Measurements from ENCODE around the gene CBFA2T2. TPM values are rescaled to one million over a fixed set of nuclear protein-coding genes. Genes with fewer than 3 reads are reported as not detected.
A peak's percentile ranks its signal among the peaks of the same experiment; 100 is the strongest.

Gene CBFA2T2
- total RNA-seq, 1 donor from 2014 or later: 17.5 TPM

DNA sequence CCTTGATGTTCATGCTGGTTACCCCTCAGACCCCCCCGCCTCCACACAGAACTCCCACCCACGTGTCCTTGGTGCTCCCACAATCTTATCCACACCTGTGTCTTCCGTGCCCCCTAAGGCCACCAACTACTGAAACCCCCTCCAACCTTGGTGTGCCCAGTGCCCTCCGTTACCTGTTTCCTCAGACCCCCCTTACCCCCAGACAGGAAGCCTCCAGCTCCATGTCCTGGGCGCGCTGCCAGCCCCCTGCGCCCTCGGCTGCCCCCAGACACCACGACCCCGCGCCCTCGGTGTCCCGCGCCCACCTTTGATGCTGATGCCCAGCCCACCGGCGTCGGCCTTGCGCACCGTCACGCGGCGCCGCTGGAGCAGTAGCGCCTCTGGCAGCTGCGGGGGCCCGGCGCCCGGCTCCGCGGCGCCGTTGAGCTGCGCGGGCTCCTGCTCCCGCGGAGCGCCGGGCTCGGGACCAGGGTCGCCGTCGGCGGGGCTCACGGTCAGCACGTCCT, 46.8 kb upstream of the CBFA2T2 start:
- no peaks in the 10 kb centered on the region for H3K9me3 Mint-ChIP-seq (ENCODE audit: unreplicated experiment)
- H3K27me3 Mint-ChIP-seq (ENCODE audit: unreplicated experiment): peaks cover 8% of the 10 kb centered on the region
- no peaks in the 10 kb centered on the region for H3K36me3 Mint-ChIP-seq (ENCODE audit: low read depth, unreplicated experiment)
- TF ChIP-seq, protein P1, sequence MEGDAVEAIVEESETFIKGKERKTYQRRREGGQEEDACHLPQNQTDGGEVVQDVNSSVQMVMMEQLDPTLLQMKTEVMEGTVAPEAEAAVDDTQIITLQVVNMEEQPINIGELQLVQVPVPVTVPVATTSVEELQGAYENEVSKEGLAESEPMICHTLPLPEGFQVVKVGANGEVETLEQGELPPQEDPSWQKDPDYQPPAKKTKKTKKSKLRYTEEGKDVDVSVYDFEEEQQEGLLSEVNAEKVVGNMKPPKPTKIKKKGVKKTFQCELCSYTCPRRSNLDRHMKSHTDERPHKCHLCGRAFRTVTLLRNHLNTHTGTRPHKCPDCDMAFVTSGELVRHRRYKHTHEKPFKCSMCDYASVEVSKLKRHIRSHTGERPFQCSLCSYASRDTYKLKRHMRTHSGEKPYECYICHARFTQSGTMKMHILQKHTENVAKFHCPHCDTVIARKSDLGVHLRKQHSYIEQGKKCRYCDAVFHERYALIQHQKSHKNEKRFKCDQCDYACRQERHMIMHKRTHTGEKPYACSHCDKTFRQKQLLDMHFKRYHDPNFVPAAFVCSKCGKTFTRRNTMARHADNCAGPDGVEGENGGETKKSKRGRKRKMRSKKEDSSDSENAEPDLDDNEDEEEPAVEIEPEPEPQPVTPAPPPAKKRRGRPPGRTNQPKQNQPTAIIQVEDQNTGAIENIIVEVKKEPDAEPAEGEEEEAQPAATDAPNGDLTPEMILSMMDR (IDR thresholded peaks at IDR 0.05; ENCODE audit: unreplicated experiment): no peak
- peak; percentile 27 for DNase-seq (ENCODE audit: low spot score)
- H3K4me1 Mint-ChIP-seq (ENCODE audit: unreplicated experiment): peaks cover 9% of the 10 kb centered on the region
- peak overlapping the region; percentile 81 for H3K4me3 Mint-ChIP-seq (ENCODE audit: unreplicated experiment)
- H3K27ac Mint-ChIP-seq (ENCODE audit: unreplicated experiment): no peak overlapping the region

DNA sequence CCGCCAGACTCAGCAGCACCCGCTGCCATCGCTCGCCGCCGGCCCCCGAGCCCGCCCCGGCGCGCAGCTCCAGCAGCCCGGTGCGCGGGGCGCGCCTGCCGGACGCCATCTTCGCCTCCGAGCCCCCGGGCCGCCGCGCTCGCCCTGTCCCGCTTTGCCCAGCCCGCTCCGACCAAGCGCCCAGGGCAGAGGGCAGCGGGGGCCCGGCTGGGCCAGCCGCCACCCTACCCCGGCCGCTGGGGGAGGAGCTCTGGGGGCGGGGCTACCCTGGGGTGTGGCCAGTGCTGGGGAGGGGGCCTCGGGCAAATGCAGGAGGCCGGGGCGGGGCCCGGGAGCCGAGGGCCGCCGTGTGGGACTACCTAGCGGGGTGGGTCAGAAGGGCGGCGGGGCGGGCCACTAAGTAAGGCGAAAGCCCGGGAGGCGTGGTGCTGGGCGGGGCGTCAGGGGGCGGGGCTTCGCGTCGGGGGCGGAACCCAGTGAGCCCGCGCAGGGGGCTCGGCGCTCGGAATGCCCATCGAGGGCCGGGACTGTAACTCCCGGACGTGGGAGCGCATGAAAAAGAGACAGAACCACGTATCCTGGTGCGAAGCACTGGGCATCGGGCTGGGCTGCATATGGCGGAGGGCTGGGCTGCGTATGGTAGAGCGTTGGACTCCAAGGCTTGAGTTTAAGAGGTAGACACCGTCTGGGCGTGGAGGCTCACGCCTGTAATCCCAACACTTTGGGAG, 46.2 kb upstream of the CBFA2T2 start, which contains the start of gene SNTA1:
SNTA1 (minus strand) TSS at position 252 of the 728 bp plus-strand sequence; CDS start at position 109, 143 bp downstream.
- TF ChIP-seq, protein P1 (IDR thresholded peaks at IDR 0.05; ENCODE audit: unreplicated experiment): no peak
- Mint-ChIP-seq H3K36me3 (ENCODE audit: low read depth, unreplicated experiment) (peaks cover 3% of the 10 kb centered on the region), H3K27ac (ENCODE audit: unreplicated experiment) (no peak within 1 kb of the TSS), H3K4me3 (ENCODE audit: unreplicated experiment) (peak within 1 kb of the TSS; percentile 82), H3K4me1 (ENCODE audit: unreplicated experiment) (peaks cover 9% of the 10 kb centered on the region), H3K27me3 (ENCODE audit: unreplicated experiment) (peaks cover 8% of the 10 kb centered on the region), H3K9me3 (ENCODE audit: unreplicated experiment) (peaks cover 4% of the 10 kb centered on the region)
- DNase-seq (ENCODE audit: low spot score): peak; percentile 82

DNA sequence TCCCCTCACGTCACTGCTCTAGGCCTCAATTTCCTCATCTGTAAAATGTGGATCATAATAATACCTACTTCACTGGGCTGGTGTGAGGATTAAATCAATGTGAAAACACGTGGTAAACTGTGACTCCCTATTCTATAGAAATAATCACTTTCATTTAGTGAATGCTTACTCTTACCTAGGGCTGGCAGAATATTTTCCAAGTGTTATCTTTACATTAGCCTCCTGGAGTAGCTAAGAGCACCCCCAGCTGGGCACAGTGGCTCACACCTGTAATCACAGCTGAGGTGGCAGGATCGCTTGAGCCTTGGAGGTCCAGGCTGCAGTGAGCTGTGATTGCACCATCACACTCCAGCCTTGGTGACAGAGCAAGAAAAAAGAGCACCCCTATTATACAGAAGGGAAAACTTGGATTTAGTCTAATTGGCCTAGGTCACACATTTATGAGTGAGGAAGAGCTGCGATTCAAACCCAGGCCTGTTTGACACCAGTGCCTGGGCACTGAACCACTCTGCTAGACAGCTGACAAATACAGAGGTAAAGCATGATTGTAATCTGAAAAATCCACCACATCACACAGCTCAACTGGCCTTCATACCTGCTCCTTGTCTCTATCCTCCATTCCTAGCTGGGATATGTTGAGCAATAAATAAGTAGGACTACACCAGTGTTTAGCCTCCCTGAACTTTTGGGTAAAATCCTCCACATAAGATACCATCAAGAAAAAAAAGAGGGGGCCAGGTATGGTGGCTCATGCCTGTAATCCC, 44.9 kb upstream of the CBFA2T2 start:
- Mint-ChIP-seq H3K4me1 (ENCODE audit: unreplicated experiment) (peaks cover 9% of the 10 kb centered on the region), H3K27me3 (ENCODE audit: unreplicated experiment) (peaks cover 8% of the 10 kb centered on the region), H3K36me3 (ENCODE audit: low read depth, unreplicated experiment) (peaks cover 4% of the 10 kb centered on the region), H3K9me3 (ENCODE audit: unreplicated experiment) (peaks cover 5% of the 10 kb centered on the region), H3K4me3 (ENCODE audit: unreplicated experiment) (peak overlapping the region; percentile 82), H3K27ac (ENCODE audit: unreplicated experiment) (no peak overlapping the region)
- no peak for DNase-seq (ENCODE audit: low spot score)
- TF ChIP-seq, protein P1 (IDR thresholded peaks at IDR 0.05; ENCODE audit: unreplicated experiment): no peak

DNA sequence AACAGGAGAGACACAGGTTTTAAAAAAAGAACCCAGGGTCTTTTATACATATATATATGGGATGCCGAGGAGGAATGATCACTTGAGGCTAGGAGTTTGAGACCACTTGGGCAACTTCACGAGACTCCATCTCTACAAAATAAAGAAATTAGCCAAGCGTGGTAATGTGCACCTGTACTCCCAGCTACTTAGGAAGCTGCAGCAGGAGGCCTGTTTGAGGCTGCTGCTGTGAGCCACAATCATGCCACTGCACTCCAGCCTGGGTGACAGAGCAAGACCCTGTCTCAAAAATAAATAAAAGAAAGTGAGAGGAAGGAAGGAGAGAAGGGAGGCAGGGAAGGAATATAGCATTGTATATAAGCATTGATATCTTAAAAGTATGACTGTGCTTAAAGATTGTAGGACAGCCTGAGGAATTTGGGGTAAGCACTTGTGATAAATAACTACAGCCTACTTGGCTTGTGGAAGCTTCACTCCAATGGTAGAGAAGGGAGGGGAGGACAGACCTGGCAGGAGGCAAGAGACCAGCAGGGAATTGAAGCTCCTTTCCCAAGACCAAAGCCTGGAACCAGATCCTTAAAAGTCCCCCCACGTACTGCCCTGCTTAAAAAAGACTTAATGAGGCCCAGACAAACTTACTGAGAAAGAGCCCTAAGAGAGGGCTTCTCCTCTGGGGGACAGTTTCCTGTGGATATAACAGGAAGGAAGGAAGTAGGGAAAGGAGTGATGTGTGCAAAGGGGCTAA, 43.8 kb upstream of the CBFA2T2 start:
- H3K9me3 Mint-ChIP-seq (ENCODE audit: unreplicated experiment): peaks cover 5% of the 10 kb centered on the region
- H3K27me3 Mint-ChIP-seq (ENCODE audit: unreplicated experiment): peaks cover 8% of the 10 kb centered on the region
- no peak overlapping the region for H3K27ac Mint-ChIP-seq (ENCODE audit: unreplicated experiment)
- TF ChIP-seq, protein P1 (IDR thresholded peaks at IDR 0.05; ENCODE audit: unreplicated experiment): no peak
- DNase-seq (ENCODE audit: low spot score): no peak
- peaks cover 4% of the 10 kb centered on the region for H3K36me3 Mint-ChIP-seq (ENCODE audit: low read depth, unreplicated experiment)
- no peak overlapping the region for H3K4me3 Mint-ChIP-seq (ENCODE audit: unreplicated experiment)
- H3K4me1 Mint-ChIP-seq (ENCODE audit: unreplicated experiment): peaks cover 9% of the 10 kb centered on the region

Data from endothelial cell (in vitro differentiated cells).